CD8-positive, alpha-beta memory T cell (primary cell): ENCODE measurements around the gene SH3BGR. TPM values are rescaled to one million over a fixed set of nuclear protein-coding genes. Genes with fewer than 3 reads are reported as not detected.
"Not testable (repeated sequence)": the region's sequence is repeated elsewhere in the genome, so short reads cannot be mapped to it uniquely, and the experiment has no call there.

ENCODE experiments used
- CTCF ChIA-PET: fragments of 350-600 bp; sonication (Branson Sonifier 250); formaldehyde crosslinking; loops from one replicate; lab custom pipeline; 2021; ENCODE audit warnings: antibody characterized with exemption; lab: Charles Lee
- POLR2A ChIA-PET: fragments of 350-600 bp; sonication (Branson Sonifier 250); formaldehyde crosslinking; loops from one replicate; lab custom pipeline; 2021; ENCODE audit warnings: antibody characterized with exemption; lab: Charles Lee
- DNase-seq, 5 donors: peaks; one replicate each; pipeline versions ENCODE4 v3.0.0 to v3.0.0-alpha.2; 2020 to 2022; ENCODE audit warnings: mixed read lengths in 1 of 5
- H3K27ac ChIP-seq: one replicate; pipeline ENCODE4 v1.7.0; 2013; ENCODE audit warnings: low read depth, mild to moderate bottlenecking, low read length, moderate library complexity
- H3K27me3 ChIP-seq: 2 replicates; pipeline ENCODE4 v1.7.0; 2013; ENCODE audit warnings: low read length, mild to moderate bottlenecking; ENCODE audit not compliant: insufficient read depth, poor library complexity, severe bottlenecking
- H3K36me3 ChIP-seq: 2 replicates; pipeline ENCODE4 v1.7.0; 2013; ENCODE audit warnings: mild to moderate bottlenecking, low read length, moderate library complexity; ENCODE audit not compliant: insufficient read depth
- H3K4me1 ChIP-seq: 2 replicates; pipeline ENCODE4 v1.7.0; 2013; ENCODE audit warnings: mild to moderate bottlenecking, low read length, moderate library complexity; ENCODE audit not compliant: insufficient read depth
- H3K4me3 ChIP-seq: 2 replicates; pipeline ENCODE4 v1.7.0; 2013; ENCODE audit warnings: mild to moderate bottlenecking, low read length
- H3K9me3 ChIP-seq: 2 replicates; pipeline ENCODE4 v1.7.0; 2013; ENCODE audit warnings: mild to moderate bottlenecking, low read length
- H3K27ac Mint-ChIP-seq, 8 donors: one replicate each; pipeline ENCODE4 v1.8.0; 2020 to 2021; ENCODE audit warnings: mixed read lengths in 8 of 8, mild to moderate bottlenecking in 6 of 8, inconsistent platforms in 3 of 8, moderate library complexity in 3 of 8
- H3K27me3 Mint-ChIP-seq, 2 donors: one replicate each; pipeline ENCODE4 v1.8.0; 2020 to 2021; ENCODE audit warnings: mixed read lengths in 2 of 2, mild to moderate bottlenecking in 1 of 2, moderate library complexity in 1 of 2
- H3K36me3 Mint-ChIP-seq, 3 donors: one replicate each; pipeline ENCODE4 v1.8.0; 2020 to 2021; ENCODE audit warnings: mixed read lengths in 3 of 3, inconsistent platforms in 1 of 3, mild to moderate bottlenecking in 1 of 3
- H3K4me1 Mint-ChIP-seq, 3 donors: one replicate each; pipeline ENCODE4 v1.8.0; 2020 to 2021; ENCODE audit warnings: mixed read lengths in 3 of 3, inconsistent platforms in 1 of 3, mild to moderate bottlenecking in 1 of 3
- H3K4me3 Mint-ChIP-seq, 7 donors: one replicate each; pipeline ENCODE4 v1.8.0; 2020 to 2021; ENCODE audit warnings: mixed read lengths in 7 of 7, mild to moderate bottlenecking in 6 of 7, moderate library complexity in 4 of 7, inconsistent platforms in 2 of 7
- H3K9me3 Mint-ChIP-seq, 5 donors: one replicate each; pipeline ENCODE4 v1.8.0; 2020 to 2022; ENCODE audit warnings: mixed read lengths in 5 of 5, mild to moderate bottlenecking in 3 of 5, moderate library complexity in 2 of 5, inconsistent platforms in 1 of 5
- polyA plus RNA-seq: library from polyadenylated mRNA; unstranded; fragments of 300-500 nt; fragmentation: Illumina TruSeq; gene quantifications from one replicate; pipeline ENCODE4 v1.2.3, GENCODE V29; 2021
- total RNA-seq, 2 experiments: library from RNA; stranded (reverse); gene quantifications; one replicate each; pipeline ENCODE4 v1.2.3, GENCODE V29; 2021

The SH3BGR gene
- total and polyA plus RNA-seq, 3 experiments from 2014 or later: 1.6 to 5.8 (median 4.5) TPM

GRCh38 chr21:39533545-39534380 is 82.0 kb downstream of the SH3BGR start:
- no peak overlapping the region for H3K27ac Mint-ChIP-seq
- Histone ChIP-seq H3K27ac (no peak overlapping the region), H3K9me3 (no peaks in the 10 kb centered on the region), H3K27me3 (no peaks in the 10 kb centered on the region), H3K4me1 (no peaks in the 10 kb centered on the region), H3K4me3 (no peak overlapping the region), H3K36me3 (no peaks in the 10 kb centered on the region)
- H3K36me3 Mint-ChIP-seq: no peaks in the 10 kb centered on the region
- no peak overlapping the region for H3K4me3 Mint-ChIP-seq
- DNase-seq: no peak
- peaks cover 3 to 13% of the 10 kb centered on the region in 2 donors for H3K27me3 Mint-ChIP-seq
- H3K9me3 Mint-ChIP-seq: no peaks in the 10 kb centered on the region
- ChIA-PET CTCF (interaction anchor here (2.0 kb wide), 1 partner anchor 16 kb away, joined by 8 read pairs; no protein-coding TSS in a partner anchor), POLR2A (no interaction called here)
- no peaks in the 10 kb centered on the region for H3K4me1 Mint-ChIP-seq

- CTCF ChIA-PET: no interaction called here
- H3K36me3 Mint-ChIP-seq: no peaks in the 10 kb centered on the region
These were observed 84.1 kb downstream of the SH3BGR start for GRCh38 chr21:39535646-39536437.

GRCh38 chr21:39536835-39537234 is 85.1 kb downstream of the SH3BGR start:
- CTCF ChIA-PET: no interaction called here
- no peak overlapping the region for H3K4me3 Mint-ChIP-seq

More at GRCh38 chr21:39535646-39536437, 84.1 kb downstream of the SH3BGR start:
- no peaks in the 10 kb centered on the region for H3K4me1 ChIP-seq
- Mint-ChIP-seq H3K4me1 (no peaks in the 10 kb centered on the region), H3K9me3 (peaks cover 0 to under 1% (median 0%) of the 10 kb centered on the region in 5 donors), H3K4me3 (no peak overlapping the region), H3K27me3 (peaks cover 3 to 14% of the 10 kb centered on the region in 2 donors), H3K27ac (peak overlapping the region in 1 of 8 donors; percentile 56)
- H3K4me3 ChIP-seq: no peak overlapping the region
- no peaks in the 10 kb centered on the region for H3K36me3 ChIP-seq
- DNase-seq: no peak
- H3K27me3 ChIP-seq: no peaks in the 10 kb centered on the region
- POLR2A ChIA-PET: no interaction called here
- no peaks in the 10 kb centered on the region for H3K9me3 ChIP-seq
- no peak overlapping the region for H3K27ac ChIP-seq

GRCh38 chr21:39537571-39537970 is 85.8 kb downstream of the SH3BGR start:
- CTCF ChIA-PET: no interaction called here
- Mint-ChIP-seq H3K27ac (no peak overlapping the region), H3K4me3 (no peak overlapping the region), H3K27me3 (peaks cover 3 to 25% of the 10 kb centered on the region in 2 donors), H3K4me1 (no peaks in the 10 kb centered on the region), H3K9me3 (peaks cover 0 to 3% (median 0%) of the 10 kb centered on the region in 5 donors), H3K36me3 (no peaks in the 10 kb centered on the region)
- Histone ChIP-seq H3K27ac (no peak overlapping the region), H3K36me3 (no peaks in the 10 kb centered on the region), H3K4me3 (no peak overlapping the region), H3K9me3 (no peaks in the 10 kb centered on the region), H3K4me1 (no peaks in the 10 kb centered on the region), H3K27me3 (no peaks in the 10 kb centered on the region)
- POLR2A ChIA-PET: no interaction called here
- DNase-seq: no peak

More at GRCh38 chr21:39536835-39537234, 85.1 kb downstream of the SH3BGR start:
- POLR2A ChIA-PET: no interaction called here
- H3K4me1 Mint-ChIP-seq: no peaks in the 10 kb centered on the region
- H3K36me3 Mint-ChIP-seq: no peaks in the 10 kb centered on the region
- H3K9me3 ChIP-seq: no peaks in the 10 kb centered on the region
- no peak overlapping the region for H3K4me3 ChIP-seq
- no peak for DNase-seq
- peaks cover 0 to 3% (median 0%) of the 10 kb centered on the region in 5 donors for H3K9me3 Mint-ChIP-seq
- no peaks in the 10 kb centered on the region for H3K4me1 ChIP-seq
- no peaks in the 10 kb centered on the region for H3K27me3 ChIP-seq
- H3K27me3 Mint-ChIP-seq: peaks cover 3 to 18% of the 10 kb centered on the region in 2 donors
- H3K27ac ChIP-seq: no peak overlapping the region
- H3K36me3 ChIP-seq: no peaks in the 10 kb centered on the region
- no peak overlapping the region for H3K27ac Mint-ChIP-seq

- H3K27ac Mint-ChIP-seq: no peak overlapping the region
- H3K9me3 Mint-ChIP-seq: peaks cover 0 to 3% (median 0%) of the 10 kb centered on the region in 5 donors
- no peak for DNase-seq
- H3K36me3 ChIP-seq: no peaks in the 10 kb centered on the region
- CTCF ChIA-PET: no interaction called here
- H3K27ac ChIP-seq: no peak overlapping the region
- no peaks in the 10 kb centered on the region for H3K4me1 ChIP-seq
- H3K4me3 ChIP-seq: no peak overlapping the region
- H3K27me3 Mint-ChIP-seq: peaks cover 4 to 28% of the 10 kb centered on the region in 2 donors
- POLR2A ChIA-PET: no interaction called here
- no peaks in the 10 kb centered on the region for H3K4me1 Mint-ChIP-seq
- no peaks in the 10 kb centered on the region for H3K9me3 ChIP-seq
- no peaks in the 10 kb centered on the region for H3K27me3 ChIP-seq
- no peak overlapping the region for H3K4me3 Mint-ChIP-seq
- no peaks in the 10 kb centered on the region for H3K36me3 Mint-ChIP-seq
These were observed 86.8 kb downstream of the SH3BGR start for GRCh38 chr21:39538453-39539042.

GRCh38 chr21:39540367-39540766 is 88.6 kb downstream of the SH3BGR start:
- H3K27me3 ChIP-seq, H3K9me3 ChIP-seq, H3K4me3 ChIP-seq, H3K36me3 ChIP-seq, H3K4me3 Mint-ChIP-seq, DNase-seq, POLR2A ChIA-PET, H3K9me3 Mint-ChIP-seq, H3K4me1 Mint-ChIP-seq, H3K4me1 ChIP-seq, H3K27ac Mint-ChIP-seq, H3K36me3 Mint-ChIP-seq, H3K27ac ChIP-seq, CTCF ChIA-PET: not testable (repeated sequence)
- peaks cover 1 to 24% of the 10 kb centered on the region in 2 donors for H3K27me3 Mint-ChIP-seq

- Histone ChIP-seq H3K4me3 (no peak overlapping the region), H3K36me3 (no peaks in the 10 kb centered on the region), H3K27ac (no peak overlapping the region), H3K4me1 (no peaks in the 10 kb centered on the region), H3K9me3 (no peaks in the 10 kb centered on the region), H3K27me3 (no peaks in the 10 kb centered on the region)
- peaks cover 1 to 26% of the 10 kb centered on the region in 2 donors for H3K27me3 Mint-ChIP-seq
- POLR2A ChIA-PET: no interaction called here
- no peaks in the 10 kb centered on the region for H3K36me3 Mint-ChIP-seq
- no peak overlapping the region for H3K27ac Mint-ChIP-seq
- H3K4me1 Mint-ChIP-seq: no peaks in the 10 kb centered on the region
- no peak for DNase-seq
- CTCF ChIA-PET: no interaction called here
- no peak overlapping the region for H3K4me3 Mint-ChIP-seq
- peaks cover 0 to 10% (median 0%) of the 10 kb centered on the region in 5 donors for H3K9me3 Mint-ChIP-seq
These were observed 91.0 kb downstream of the SH3BGR start for GRCh38 chr21:39542736-39543135.
